Liver (tissue), 9 donors: Measurements from ENCODE around the gene CHRM2. TPM values are rescaled to one million over a fixed set of nuclear protein-coding genes. Genes with fewer than 3 reads are reported as not detected.

ENCODE experiments used
- DNase-seq: peaks from one replicate; pipeline ENCODE4 v3.0.0-alpha.2; 2017; ENCODE audit warnings: low spot score
- H3K27ac ChIP-seq, 2 donors: one replicate each; pipeline ENCODE4 v1.7.0; 2013; ENCODE audit warnings: inconsistent platforms in 2 of 2, low read length in 2 of 2, control low read depth in 1 of 2, low read depth in 1 of 2, mild to moderate bottlenecking in 1 of 2
- H3K27me3 ChIP-seq, 4 donors: one replicate each; pipeline versions ENCODE4 v1.6.1 to v1.7.0; 2013; ENCODE audit warnings: low read length in 3 of 4, inconsistent platforms in 1 of 4, mild to moderate bottlenecking in 1 of 4, moderate library complexity in 1 of 4; ENCODE audit not compliant: control insufficient read depth in 4 of 4, insufficient read depth in 4 of 4
- H3K36me3 ChIP-seq, 4 donors: one replicate each; pipeline versions ENCODE4 v1.6.1 to v1.7.0; 2013; ENCODE audit warnings: low read length in 3 of 4, mild to moderate bottlenecking in 3 of 4, low read depth in 1 of 4, moderate library complexity in 1 of 4; ENCODE audit not compliant: control insufficient read depth in 4 of 4, insufficient read depth in 3 of 4
- H3K4me1 ChIP-seq, 4 donors: one replicate each; pipeline versions ENCODE4 v1.6.1 to v1.7.0; 2013; ENCODE audit warnings: low read length in 3 of 4, mild to moderate bottlenecking in 3 of 4, moderate library complexity in 1 of 4; ENCODE audit not compliant: control insufficient read depth in 4 of 4, insufficient read depth in 4 of 4
- H3K4me3 ChIP-seq, 3 donors: one replicate each; pipeline versions ENCODE4 v1.6.1 to v1.7.0; 2013; ENCODE audit warnings: low read length in 3 of 3, control low read depth in 1 of 3, low read depth in 1 of 3, mild to moderate bottlenecking in 1 of 3
- H3K9ac ChIP-seq, 2 donors: one replicate each; pipeline ENCODE4 v1.7.0; 2013; ENCODE audit warnings: low read length in 2 of 2, mild to moderate bottlenecking in 2 of 2, moderate library complexity in 2 of 2, control low read depth in 1 of 2, low read depth in 1 of 2
- H3K9me3 ChIP-seq, 4 donors: one replicate each; pipeline versions ENCODE4 v1.6.1 to v1.7.0; 2013; ENCODE audit warnings: low read length in 3 of 4; ENCODE audit not compliant: control insufficient read depth in 4 of 4
- EGR1 ChIP-seq, 2 donors: IDR thresholded peaks; 2 replicates each; pipeline ENCODE4 v1.6.1; 2016 to 2018; ENCODE audit warnings: antibody characterized with exemption in 2 of 2, low read depth in 2 of 2
- FOXA1 ChIP-seq: IDR thresholded peaks from 2 replicates; pipeline ENCODE4 v1.6.1; 2016; ENCODE audit warnings: antibody characterized with exemption
- FOXA2 ChIP-seq: IDR thresholded peaks from 2 replicates; pipeline ENCODE4 v1.6.1; 2016; ENCODE audit warnings: antibody characterized with exemption
- HNF4A ChIP-seq, 2 donors: conservative IDR thresholded peaks; 2 replicates each; pipeline ENCODE4 v1.6.1; 2016; ENCODE audit warnings: antibody characterized with exemption in 2 of 2, mild to moderate bottlenecking in 2 of 2
- HNF4G ChIP-seq: IDR thresholded peaks from 2 replicates; pipeline ENCODE4 v1.6.1; 2016; ENCODE audit warnings: antibody characterized with exemption
- JUND ChIP-seq, 2 donors: IDR thresholded peaks; 2 replicates each; pipeline ENCODE4 v1.6.1; 2016; ENCODE audit warnings: antibody characterized with exemption in 2 of 2
- NR2F2 ChIP-seq: IDR thresholded peaks from 2 replicates; pipeline ENCODE4 v1.6.1; 2016; ENCODE audit warnings: antibody characterized with exemption
- RAD21 ChIP-seq, 2 donors: IDR thresholded peaks; 2 replicates each; pipeline ENCODE4 v1.6.1; 2016; ENCODE audit warnings: antibody characterized with exemption in 2 of 2, mild to moderate bottlenecking in 2 of 2
- SP1 ChIP-seq: IDR thresholded peaks from 2 replicates; pipeline ENCODE4 v1.6.1; 2018; ENCODE audit warnings: antibody characterized with exemption, mild to moderate bottlenecking
- TAF1 ChIP-seq: conservative IDR thresholded peaks from 2 replicates; pipeline ENCODE4 v1.6.1; 2016; ENCODE audit warnings: antibody characterized with exemption, mild to moderate bottlenecking
- YY1 ChIP-seq: IDR thresholded peaks from 2 replicates; pipeline ENCODE4 v1.6.1; 2016; ENCODE audit warnings: antibody characterized with exemption, mild to moderate bottlenecking
- WGBS: extraction: QIAGEN DNeasy Blood & Tissue Kit; methylation state at CpG from one replicate; pipeline ENCODE4 v1.1.7; 2013; 5-methylcytosine and 5-hydroxymethylcytosine counted together
- polyA plus RNA-seq, 2 donors: library from polyadenylated mRNA; stranded (reverse) in 1 of 2; unstranded in 1 of 2; fragments of 200-250 nt in 1 of 2; fragments of >200 nt in 1 of 2; fragmentation: Nextera tagmentation in 1 of 2; extraction: Ambion mirVana in 1 of 2; gene quantifications; one replicate each; pipeline versions ENCODE4 v1.2.1 to v1.2.3, GENCODE V29; 2013 to 2015
- total RNA-seq, 2 donors: library from RNA; depleted of rRNA; stranded (reverse); fragments of >200 nt; gene quantifications; one replicate each; pipeline ENCODE4 v1.2.3, GENCODE V29; 2014
- TF ChIP-seq, protein P1 (sequence below): IDR thresholded peaks from 2 replicates; pipeline ENCODE4 v1.6.1; 2016; ENCODE audit warnings: antibody characterized with exemption
- TF ChIP-seq, protein P2 (sequence below): fragments of 150-350 bp; IDR thresholded peaks from 2 replicates; pipeline ENCODE4 v1.5.1; 2017; ENCODE audit warnings: improper control_type of control experiment, low read depth, low read length; ENCODE audit not compliant: missing input control
- TF ChIP-seq, protein P3 (sequence below): IDR thresholded peaks from 2 replicates; pipeline ENCODE4 v1.6.1; 2016; ENCODE audit warnings: antibody characterized with exemption
- donor health status: healthy.
- donor health status: healthy.
- donor health status: healthy.
- donor health status: healthy.
- donor health status: healthy.

CHRM2 gene
- total and polyA plus RNA-seq, 4 donors: 0.08 to 1.2 (median 0.30) TPM

GRCh38 chr7:137003086-137003485 is 134.6 kb downstream of the CHRM2 start:
- Histone ChIP-seq H3K4me1 (no peaks in the 10 kb centered on the region), H3K9me3 (no peaks in the 10 kb centered on the region), H3K9ac (no peak overlapping the region), H3K27me3 (no peaks in the 10 kb centered on the region), H3K36me3 (no peaks in the 10 kb centered on the region), H3K27ac (no peak overlapping the region), H3K4me3 (no peak overlapping the region)
- no peak for TF ChIP-seq FOXA1
- TF ChIP-seq TAF1: no peak
- TF ChIP-seq RAD21 (IDR thresholded peaks at IDR 0.05): no peak
- TF ChIP-seq NR2F2: no peak
- TF ChIP-seq HNF4A (conservative IDR thresholded peaks at IDR 0.05): no peak
- TF ChIP-seq SP1: no peak
- TF ChIP-seq, protein P1, sequence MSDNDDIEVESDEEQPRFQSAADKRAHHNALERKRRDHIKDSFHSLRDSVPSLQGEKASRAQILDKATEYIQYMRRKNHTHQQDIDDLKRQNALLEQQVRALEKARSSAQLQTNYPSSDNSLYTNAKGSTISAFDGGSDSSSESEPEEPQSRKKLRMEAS: no peak
- no peak for DNase-seq
- WGBS: 77% methylated on average over 2 of the region's 2 CpGs

GRCh38 chr7:137003566-137003965 is 135.1 kb downstream of the CHRM2 start:
- DNase-seq: no peak
- H3K9me3 ChIP-seq: no peaks in the 10 kb centered on the region
- H3K4me3 ChIP-seq: no peak overlapping the region

DNA sequence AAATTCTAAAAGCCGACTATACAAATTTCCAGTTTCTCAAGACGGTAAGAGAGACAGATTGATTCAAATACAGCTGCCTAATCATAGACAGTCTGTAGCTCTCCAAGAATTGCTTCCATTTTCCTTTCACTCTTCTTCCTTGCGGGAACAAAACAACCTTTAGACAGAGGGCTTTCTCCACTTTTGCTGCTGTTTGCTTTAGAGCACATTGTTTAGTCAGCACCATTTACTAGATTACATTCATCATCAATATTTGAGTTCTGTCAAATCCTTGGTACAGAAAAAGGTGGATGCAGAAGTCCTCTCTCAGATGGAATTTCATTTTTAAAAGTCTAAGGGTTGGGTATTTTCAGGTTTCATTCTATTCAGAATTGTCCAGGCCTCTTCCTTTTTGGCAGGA is 137.4 kb downstream of the CHRM2 start:
- H3K9ac ChIP-seq: no peak overlapping the region
- WGBS: 54% methylated on average over 3 of the region's 3 CpGs
- H3K4me3 ChIP-seq: no peak overlapping the region
- H3K4me1 ChIP-seq: no peaks in the 10 kb centered on the region
- H3K9me3 ChIP-seq: no peaks in the 10 kb centered on the region
- TF ChIP-seq SP1 (no peak), JUND (IDR thresholded peaks at IDR 0.05) (no peak), HNF4G (no peak), HNF4A (conservative IDR thresholded peaks at IDR 0.05) (no peak), TAF1 (no peak), NR2F2 (no peak), YY1 (no peak), RAD21 (IDR thresholded peaks at IDR 0.05) (no peak), EGR1 (IDR thresholded peaks at IDR 0.05; ENCODE audit: low read depth in 2 of 2) (no peak), FOXA2 (no peak)
- TF ChIP-seq, protein P2, sequence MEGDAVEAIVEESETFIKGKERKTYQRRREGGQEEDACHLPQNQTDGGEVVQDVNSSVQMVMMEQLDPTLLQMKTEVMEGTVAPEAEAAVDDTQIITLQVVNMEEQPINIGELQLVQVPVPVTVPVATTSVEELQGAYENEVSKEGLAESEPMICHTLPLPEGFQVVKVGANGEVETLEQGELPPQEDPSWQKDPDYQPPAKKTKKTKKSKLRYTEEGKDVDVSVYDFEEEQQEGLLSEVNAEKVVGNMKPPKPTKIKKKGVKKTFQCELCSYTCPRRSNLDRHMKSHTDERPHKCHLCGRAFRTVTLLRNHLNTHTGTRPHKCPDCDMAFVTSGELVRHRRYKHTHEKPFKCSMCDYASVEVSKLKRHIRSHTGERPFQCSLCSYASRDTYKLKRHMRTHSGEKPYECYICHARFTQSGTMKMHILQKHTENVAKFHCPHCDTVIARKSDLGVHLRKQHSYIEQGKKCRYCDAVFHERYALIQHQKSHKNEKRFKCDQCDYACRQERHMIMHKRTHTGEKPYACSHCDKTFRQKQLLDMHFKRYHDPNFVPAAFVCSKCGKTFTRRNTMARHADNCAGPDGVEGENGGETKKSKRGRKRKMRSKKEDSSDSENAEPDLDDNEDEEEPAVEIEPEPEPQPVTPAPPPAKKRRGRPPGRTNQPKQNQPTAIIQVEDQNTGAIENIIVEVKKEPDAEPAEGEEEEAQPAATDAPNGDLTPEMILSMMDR: no peak
- TF ChIP-seq, protein P1: no peak
- TF ChIP-seq, protein P3, sequence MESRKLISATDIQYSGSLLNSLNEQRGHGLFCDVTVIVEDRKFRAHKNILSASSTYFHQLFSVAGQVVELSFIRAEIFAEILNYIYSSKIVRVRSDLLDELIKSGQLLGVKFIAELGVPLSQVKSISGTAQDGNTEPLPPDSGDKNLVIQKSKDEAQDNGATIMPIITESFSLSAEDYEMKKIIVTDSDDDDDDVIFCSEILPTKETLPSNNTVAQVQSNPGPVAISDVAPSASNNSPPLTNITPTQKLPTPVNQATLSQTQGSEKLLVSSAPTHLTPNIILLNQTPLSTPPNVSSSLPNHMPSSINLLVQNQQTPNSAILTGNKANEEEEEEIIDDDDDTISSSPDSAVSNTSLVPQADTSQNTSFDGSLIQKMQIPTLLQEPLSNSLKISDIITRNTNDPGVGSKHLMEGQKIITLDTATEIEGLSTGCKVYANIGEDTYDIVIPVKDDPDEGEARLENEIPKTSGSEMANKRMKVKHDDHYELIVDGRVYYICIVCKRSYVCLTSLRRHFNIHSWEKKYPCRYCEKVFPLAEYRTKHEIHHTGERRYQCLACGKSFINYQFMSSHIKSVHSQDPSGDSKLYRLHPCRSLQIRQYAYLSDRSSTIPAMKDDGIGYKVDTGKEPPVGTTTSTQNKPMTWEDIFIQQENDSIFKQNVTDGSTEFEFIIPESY: no peak
- DNase-seq: no peak
- no peaks in the 10 kb centered on the region for H3K27me3 ChIP-seq
- no peak overlapping the region for H3K27ac ChIP-seq
- no peaks in the 10 kb centered on the region for H3K36me3 ChIP-seq

More at GRCh38 chr7:137003566-137003965, 135.1 kb downstream of the CHRM2 start:
- WGBS: 53% methylated on average over 2 of the region's 2 CpGs
- H3K27ac ChIP-seq: no peak overlapping the region
- no peaks in the 10 kb centered on the region for H3K4me1 ChIP-seq
- H3K36me3 ChIP-seq: no peaks in the 10 kb centered on the region
- no peak overlapping the region for H3K9ac ChIP-seq
- no peaks in the 10 kb centered on the region for H3K27me3 ChIP-seq
- TF ChIP-seq EGR1 (IDR thresholded peaks at IDR 0.05; ENCODE audit: low read depth in 2 of 2): no peak
- TF ChIP-seq NR2F2: no peak
- no peak for TF ChIP-seq FOXA2
- TF ChIP-seq FOXA1: no peak
- no peak for TF ChIP-seq JUND (IDR thresholded peaks at IDR 0.05)
